Spleen (tissue), 7 donors: ENCODE results near the gene DPM3.

Experiments
- CTCF ChIP-seq, 11 experiments: fragments of 200-600 bp in 7 of 11; fragments of 450-650 bp in 4 of 11; sonication (generic) in 4 of 11; IDR thresholded peaks in 8 of 11; conservative IDR thresholded peaks in 3 of 11; 1 replicate in 7 of 11; 2 replicates in 4 of 11; pipeline versions ENCODE4 v1.4.0 to v1.8.0; 2016 to 2021; ENCODE audit warnings: antibody characterized with exemption in 11 of 11, inconsistent platforms in 4 of 11, mild to moderate bottlenecking in 1 of 11
- POLR2A ChIP-seq, 3 donors: fragments of 450-650 bp; IDR thresholded peaks; one replicate each; pipeline ENCODE4 v1.5.1; 2017; ENCODE audit warnings: antibody characterized with exemption in 3 of 3, mild to moderate bottlenecking in 1 of 3
- POLR2AphosphoS5 ChIP-seq, 3 donors: sonication (generic); formaldehyde crosslinking; IDR thresholded peaks; one replicate each; pipeline ENCODE4 v1.5.1; 2017; ENCODE audit warnings: antibody characterized with exemption in 3 of 3
- donor health status: DM: no; HTN: no; CAD: no; lungs with moderate emphysema.
- donor health status: DM: no; HTN: no; CAD: no.
- donor health status: DM: no; HTN: no; CAD: no.

GRCh38 chr1:155183775-155184221 is 43.5 kb upstream of the DPM3 start:
- TF ChIP-seq CTCF (IDR thresholded peaks at IDR 0.05 in 8 of 11, conservative IDR thresholded peaks at IDR 0.05 in 3 of 11) (no peak), POLR2AphosphoS5 (IDR thresholded peaks at IDR 0.05) (peak; percentile 54 to 75 (median 54)), POLR2A (IDR thresholded peaks at IDR 0.05) (no peak)
